Inflammatory macrophage treated with lipopolysaccharide for 1 hour (primary cell): ENCODE measurements around the gene OR2T35.
"Not testable (repeated sequence)": the region's sequence is repeated elsewhere in the genome, so short reads cannot be mapped to it uniquely, and the experiment has no call there.

ENCODE experiments used
- DNase-seq, 2 donors: peaks; one replicate each; pipeline ENCODE4 v3.0.0-alpha.2; 2020 to 2022

The OR2T35 gene, protein sequence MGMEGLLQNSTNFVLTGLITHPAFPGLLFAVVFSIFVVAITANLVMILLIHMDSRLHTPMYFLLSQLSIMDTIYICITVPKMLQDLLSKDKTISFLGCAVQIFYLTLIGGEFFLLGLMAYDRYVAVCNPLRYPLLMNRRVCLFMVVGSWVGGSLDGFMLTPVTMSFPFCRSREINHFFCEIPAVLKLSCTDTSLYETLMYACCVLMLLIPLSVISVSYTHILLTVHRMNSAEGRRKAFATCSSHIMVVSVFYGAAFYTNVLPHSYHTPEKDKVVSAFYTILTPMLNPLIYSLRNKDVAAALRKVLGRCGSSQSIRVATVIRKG

DNA sequence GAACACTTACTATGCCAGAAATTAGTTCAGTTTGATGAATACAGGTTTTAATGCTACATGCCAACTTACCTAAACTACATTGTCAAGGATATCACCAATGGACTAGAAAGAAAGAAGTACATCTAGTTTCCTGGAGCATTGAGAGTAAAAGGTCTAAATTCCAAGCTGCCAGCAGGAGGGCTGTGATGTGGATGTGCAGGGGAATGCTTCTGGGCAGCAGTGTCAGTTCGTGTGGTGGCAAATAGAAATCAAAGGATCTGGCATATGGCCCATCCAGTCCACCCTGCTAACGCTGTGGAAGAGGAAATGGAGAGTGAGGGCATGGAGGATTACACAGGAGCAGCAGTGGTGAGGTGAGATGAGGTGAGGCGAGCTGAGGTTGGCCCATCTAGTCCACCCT, at the start of gene OR2T35:
OR2T35 (minus strand) TSS at position 101 of the 400 bp plus-strand sequence. CDS start 6,020 bp downstream, outside the sequence.
- DNase-seq, result not testable (repeated sequence)

DNA sequence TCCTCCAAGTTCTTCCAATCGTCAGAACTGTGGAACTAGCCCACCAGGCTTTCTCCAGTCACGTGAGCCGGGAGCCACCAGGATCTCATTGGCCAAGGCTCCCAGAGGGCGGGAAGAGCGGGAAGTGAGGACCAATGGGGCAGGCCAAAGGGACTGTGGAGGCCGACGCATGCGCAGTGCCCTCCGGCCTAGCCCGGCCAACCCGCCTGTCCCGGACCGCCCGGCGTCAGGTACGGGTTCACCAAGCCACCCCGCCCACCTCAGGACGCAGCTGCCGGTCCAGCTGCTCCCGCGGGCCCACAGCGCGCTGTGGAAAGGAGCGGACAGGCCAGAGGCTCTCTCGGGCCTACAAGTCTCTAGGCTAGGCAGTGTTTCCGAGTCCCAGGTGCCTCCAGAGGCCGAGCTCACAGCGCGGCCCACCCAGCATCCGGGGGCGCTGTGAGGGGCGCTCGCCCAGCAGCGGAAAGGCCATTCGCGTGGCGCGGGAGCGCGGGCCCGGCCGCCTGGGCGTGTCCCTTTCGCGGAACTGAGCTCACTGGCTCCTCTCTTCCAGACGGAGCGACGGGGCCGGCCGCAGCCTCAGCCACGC, 46.6 kb upstream of the OR2T35 start:
- DNase-seq, result no peak

DNA sequence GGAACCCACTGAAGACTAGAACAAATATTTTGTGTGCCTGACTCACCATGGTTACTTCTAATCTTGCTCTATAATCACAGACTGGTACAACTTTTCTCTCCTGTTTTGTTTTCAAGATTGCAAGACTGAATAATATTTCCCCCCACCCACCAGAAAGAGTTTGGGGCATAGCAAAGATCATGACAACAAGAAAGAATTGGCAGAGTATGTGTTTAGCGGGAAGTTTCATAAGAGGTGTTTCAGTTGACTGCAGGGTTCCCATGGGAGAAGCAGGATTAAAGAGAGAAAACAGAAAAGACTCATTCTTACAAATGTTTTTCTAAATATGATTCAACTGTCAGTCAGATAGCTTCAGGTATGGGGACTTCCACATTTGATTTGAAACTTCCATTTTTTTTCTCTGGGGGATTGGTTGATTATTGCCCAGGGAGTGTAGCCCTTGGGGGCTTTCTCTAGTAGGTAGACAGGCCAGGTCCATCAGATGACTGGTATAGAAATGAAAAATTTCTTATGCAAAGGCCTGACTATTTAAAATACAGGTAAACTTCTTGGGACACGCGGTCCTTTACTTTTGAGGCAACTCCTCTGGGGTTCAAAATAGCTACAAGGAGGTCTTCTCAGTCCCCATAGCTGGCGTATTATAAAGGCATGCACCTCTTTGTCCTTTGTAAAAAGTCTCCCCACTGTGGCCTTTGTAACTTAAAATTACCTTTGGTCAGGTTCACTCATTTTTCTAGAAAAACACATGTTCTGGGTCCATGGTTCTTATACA, 43.6 kb upstream of the OR2T35 start:
- DNase-seq, result no peak

DNA sequence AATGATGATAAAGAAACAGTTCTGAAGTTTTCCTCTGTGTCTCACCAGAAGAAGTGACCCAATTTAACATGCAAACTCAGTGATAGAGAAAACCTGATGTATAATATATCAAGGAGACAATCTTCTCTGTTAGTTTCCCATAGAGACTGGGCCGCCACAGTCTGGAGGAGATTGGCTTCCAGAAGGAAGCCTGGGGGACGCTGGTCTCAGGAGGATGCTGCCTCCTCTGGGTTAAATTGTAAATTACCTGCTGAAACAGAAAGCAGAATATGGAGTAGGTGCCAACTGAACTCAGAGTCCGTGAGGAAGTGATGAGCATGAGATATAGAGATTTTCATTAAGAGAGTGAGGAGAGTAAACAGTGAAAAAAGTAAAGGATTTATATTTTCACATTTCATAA, 41.7 kb upstream of the OR2T35 start:
- peak in 1 of 2 donors; percentile 20 for DNase-seq

DNA sequence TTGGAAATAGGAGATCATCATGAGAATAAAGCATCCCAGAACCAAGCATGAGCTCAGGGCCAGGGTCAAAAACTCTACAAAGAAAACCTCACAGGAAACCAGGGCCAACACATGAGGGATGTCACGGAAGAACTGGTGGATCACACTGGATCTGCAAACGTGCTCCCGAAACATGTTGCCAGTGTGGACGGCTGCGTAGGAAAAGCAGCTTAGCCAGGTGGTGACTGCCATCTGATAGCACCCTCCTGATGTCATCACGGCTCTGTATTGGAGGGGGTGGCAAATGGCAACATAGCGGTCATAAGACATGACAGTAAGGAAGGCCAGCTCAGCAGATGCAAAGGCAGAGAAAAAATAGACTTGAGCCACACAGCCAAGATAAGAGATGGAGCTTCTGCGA, 36.6 kb upstream of the OR2T35 start:
- no peak for DNase-seq

DNA sequence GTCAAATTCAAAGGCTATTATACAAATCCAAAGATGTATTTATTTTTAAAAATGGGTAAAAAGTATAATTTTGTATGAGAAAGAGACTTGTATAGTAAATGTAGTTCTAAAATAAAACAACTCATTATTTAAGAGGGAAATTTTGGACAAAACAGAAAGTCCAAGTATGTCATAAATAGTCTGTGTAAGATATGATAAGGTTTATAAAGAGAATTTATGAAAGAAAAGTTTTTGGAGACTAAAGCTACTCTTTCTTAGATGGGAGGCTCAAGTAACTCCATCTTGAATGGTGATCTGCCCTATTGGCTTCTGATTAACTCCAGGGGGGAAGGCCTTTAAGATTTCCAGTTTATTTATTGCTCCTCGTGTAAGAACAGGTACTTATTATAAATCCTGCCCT, 24.9 kb upstream of the OR2T35 start:
- no peak for DNase-seq

DNA sequence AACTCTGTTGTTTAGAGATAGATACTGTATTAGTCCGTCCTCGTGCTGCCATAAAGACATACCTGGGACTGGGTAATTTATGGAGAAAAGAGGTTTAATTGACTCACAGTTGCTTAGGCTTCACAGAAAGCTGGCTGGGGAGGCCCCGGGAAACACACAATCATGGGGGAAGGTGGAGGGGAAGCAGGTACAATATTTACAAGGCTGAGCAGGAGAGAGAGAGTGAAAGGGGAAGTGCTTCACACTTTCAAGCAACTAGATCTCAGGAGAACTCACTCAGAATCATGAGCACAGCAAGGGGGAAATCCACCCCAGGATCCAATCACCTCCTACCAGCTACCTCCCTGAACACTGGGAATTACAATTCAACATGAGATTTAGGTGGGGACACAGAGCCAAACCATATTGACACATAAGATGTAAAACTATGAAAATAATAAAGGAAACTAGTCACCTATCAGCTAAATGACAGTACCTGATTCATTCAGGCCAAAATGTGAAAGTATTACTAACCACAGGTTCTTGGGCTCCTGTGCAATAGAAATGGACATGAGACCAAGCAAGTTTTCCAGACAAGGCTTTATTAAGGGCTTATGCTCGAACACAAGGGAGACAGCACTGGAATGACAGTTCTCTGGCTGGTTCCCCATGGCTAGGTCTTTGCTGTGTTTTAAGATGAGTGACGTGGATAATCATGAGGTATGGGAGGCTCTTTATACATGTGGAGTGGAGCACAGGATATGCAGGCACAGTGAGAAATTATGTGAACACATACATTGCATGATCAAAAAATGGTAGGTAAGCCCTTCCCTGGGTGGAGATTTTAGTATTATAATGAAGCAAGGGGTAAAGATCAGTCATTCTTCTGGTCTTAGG, 18.6 kb upstream of the OR2T35 start:
- not testable (repeated sequence) for DNase-seq

DNA sequence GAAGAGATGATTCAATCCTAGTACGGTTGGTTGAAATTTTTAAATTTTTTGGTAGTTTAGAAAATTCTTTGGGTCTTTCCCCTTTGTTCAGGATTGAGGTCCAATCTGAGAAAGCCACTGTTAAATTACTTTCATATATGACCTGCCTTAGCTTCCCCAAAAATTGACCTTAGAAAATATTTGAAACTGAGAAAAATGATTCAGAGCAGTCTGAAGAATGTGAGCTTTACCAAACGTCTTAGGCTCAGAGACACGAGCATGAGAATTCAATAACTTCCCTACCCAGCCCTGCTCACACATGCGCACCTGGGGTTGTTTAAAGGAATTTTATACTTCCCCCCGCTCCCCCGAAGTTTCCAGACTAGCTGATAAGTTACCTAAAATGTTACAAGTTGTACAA, 11.7 kb upstream of the OR2T35 start:
- not testable (repeated sequence) for DNase-seq

DNA sequence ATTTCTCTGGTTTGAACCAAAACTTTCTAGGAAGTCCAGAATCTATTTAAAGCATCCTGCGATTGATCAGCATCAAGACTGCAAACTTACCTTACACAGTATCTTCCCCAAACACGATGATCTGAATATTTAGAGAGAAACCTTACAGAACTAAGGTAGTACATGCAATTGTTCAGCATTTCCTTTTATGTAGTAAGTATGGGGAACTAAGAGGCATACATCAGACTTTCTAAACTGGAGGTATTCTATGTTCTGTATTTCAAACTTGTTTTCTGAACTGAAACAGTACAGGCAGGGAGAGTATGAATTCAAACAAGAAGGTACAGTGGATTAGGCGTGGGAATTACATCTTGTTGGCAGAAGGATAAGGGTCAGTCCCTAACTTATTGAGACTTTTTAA, 10.3 kb upstream of the OR2T35 start, which contains the start of gene OR2T27:
OR2T27 (minus strand) TSS at position 175 of the 400 bp plus-strand sequence. CDS start 4,644 bp downstream, outside the sequence.
- DNase-seq, result not testable (repeated sequence)

DNA sequence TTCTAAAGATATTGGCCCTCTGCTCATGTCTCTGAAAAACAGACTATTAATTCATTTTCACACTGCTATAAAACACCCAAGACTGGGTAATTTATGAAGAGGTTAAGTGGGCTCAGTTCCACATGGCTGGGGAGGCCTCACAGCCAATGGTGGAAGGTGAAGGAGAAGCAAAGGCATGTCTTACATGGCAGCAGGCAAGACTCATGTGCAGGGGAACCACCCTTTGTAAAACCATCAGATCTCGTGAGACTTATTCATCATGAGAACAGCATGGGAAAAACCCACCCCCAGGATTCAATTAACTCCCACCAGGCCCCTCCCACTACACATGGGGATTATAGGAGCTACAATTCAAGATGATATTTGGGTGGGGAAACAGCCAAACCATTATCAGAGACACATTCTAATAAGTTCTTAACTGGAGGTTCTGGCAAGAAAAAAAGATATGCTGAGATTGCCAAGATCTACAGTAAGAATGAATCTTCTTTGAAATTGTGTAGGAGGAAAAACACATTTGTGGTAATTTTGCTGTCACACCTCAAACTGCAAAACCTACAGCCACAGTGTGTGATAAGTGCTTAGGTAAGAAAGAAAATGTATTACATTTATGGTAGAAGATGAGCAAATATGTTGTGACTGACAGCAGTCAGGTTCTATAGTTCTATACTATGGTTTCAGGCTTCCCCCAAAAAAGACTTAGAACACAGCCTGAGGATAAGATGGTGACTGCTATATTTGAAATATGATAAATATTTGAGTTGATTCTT, 3.9 kb upstream of the OR2T35 start:
- DNase-seq, result not testable (repeated sequence)

DNA sequence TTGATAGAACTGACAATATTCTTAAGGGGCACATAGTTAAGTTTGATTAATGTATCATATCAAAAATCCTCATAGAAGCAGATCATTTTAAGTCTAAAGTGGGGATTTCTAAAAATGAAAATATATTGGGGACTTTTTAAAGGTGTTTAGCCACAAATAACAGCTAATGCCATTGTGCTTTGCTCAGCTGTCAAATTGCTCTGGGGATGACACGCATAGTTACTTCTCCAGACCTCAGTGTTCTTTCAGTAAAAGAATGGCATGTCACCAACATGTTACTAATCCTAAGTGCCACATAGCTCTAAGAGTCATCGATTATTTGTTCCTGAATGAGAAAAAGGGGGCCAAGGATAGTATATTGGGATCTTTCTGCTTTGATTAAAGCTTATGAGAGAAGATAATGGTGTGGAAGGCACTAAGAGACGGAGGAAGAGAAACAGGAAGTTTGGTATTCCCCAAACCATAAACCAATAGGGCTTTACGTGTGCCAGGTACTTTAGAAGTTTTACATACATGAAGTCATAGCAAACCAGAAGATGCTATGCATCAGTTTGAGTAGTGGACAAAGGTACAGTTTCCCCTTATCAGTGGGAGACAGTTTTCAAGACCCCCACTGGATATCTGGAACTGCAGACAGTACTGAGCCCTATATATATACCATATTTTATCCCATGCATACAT, 2.0 kb downstream of the OR2T35 start:
- not testable (repeated sequence) for DNase-seq

DNA sequence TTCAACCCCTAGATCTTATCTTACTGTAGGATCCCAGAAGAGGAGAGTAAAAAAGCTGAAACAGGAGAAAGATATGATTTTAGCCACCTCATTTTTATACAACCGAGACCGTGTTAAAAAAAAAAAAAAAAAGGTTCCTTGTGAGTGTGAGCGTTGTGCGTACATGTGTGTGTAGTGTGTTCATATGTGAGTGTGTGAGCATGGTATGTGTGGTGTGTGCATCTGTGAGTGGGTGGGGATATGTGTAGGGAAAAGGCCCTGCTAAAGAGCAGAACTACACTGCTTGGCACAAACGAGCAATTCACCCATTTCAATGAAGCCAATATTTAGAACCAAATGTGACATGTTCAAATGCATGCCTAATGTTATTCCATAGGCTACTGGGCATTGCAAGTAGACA, 3.5 kb downstream of the OR2T35 start:
- not testable (repeated sequence) for DNase-seq

DNA sequence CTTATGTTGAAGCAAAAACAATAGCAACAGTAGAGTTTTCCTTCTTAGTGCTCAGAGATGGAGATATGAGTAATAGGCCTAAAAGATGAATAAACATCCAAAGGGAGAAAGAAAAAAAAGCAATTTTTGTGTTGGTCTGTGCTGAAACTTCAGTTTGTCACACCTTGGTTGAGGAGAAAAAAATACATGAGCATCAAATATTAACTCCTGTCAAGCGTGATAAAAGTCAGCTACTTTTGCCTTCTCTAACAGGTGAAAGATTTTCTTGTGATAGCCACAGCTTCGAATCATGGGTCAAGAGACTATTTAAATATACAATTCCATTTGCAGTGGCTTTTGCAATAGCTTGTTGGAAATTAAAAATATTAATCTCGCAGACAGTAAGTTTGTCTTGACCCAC, 4.2 kb downstream of the OR2T35 start:
- DNase-seq, result not testable (repeated sequence)

DNA sequence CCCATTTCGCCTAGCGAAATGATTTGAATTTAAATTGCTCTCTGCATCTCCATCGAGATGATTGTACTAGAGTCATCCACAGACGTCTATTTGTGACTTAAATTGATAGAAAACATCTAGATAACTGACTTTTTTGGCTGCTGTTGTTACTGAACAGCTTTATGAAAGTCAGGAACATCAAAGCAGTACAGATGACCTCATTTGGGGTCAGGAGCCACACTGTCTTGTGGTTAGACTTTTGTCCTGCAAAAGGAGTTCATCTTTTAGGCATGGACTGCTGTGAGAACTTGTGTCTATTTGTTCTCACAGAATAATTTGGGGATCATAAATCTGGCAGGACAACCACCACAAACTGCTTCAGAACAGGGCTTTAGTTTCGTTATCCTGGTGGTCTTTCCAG, 5.4 kb downstream of the OR2T35 start:
- not testable (repeated sequence) for DNase-seq

DNA sequence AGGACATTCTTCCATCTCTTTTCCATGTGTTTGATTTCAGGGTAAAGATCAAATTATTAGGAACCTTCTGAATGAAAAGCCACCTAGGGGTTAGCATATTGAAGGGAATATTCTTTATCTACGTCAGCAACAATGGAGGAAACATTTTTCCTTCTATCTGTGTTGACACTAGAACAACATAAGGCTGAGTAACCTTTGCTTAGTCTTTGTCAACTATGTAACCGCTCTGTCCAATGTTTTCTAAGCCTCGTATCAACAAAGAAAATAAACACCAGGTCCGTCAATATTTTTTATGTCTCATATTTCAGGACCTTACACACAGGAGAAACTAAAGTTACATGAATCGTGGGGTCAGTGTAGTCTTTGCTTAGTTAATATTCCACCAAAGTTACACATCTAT, 8.5 kb downstream of the OR2T35 start:
- DNase-seq, result not testable (repeated sequence)

DNA sequence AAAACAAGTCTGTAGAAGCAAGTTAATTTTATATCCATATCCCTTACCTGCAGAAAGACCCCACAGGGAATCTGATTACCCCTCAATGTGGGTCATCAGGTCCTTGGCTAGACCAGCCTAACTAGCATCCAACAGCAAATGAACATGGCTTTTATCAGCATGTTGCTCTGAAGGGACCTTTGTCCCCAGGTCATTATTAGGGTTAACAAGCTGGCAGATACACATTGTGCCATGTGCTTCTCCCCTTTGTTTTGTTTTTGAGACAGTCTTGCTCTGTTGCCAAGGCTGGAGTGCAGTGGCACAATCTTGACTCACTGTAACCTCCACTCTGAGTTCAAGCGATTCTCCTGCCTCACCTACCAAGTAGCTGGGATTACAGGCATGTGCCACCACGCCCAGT, 10.1 kb downstream of the OR2T35 start, which contains the start of gene OR2T11:
OR2T11 (minus strand) TSS at position 101 of the 400 bp plus-strand sequence. CDS start 7,963 bp downstream, outside the sequence.
- not testable (repeated sequence) for DNase-seq

DNA sequence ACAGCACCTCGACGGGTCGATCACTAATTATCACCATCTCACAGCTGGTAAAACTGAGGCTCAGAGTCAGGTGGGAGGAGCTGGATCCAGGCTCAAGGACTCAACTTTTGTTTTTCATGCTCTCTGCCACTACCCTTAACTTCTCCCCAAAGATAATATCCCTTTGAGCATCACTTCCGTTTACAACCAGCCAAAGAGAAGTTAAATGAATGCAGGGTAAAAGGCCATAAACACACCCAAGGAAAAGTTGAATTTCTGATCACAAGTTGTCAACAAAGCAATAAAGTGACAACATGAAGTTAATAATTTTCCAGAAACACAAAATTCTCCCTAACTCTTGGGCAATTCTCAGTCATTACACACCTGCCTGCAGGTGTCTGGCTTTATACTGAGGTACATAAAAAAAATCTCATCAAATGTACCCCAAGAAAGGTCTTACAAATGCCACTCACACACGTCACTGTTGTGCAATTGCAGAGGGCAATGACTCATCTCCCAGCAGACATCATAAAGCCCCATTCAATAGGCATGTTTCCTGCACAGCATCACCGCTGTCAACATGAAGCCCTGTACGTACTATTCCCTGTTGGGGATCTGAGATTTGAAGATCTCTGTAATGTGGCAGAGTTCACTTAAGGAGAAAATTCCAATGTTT, 13.6 kb downstream of the OR2T35 start:
- peak; percentile 26 to 38 for DNase-seq

DNA sequence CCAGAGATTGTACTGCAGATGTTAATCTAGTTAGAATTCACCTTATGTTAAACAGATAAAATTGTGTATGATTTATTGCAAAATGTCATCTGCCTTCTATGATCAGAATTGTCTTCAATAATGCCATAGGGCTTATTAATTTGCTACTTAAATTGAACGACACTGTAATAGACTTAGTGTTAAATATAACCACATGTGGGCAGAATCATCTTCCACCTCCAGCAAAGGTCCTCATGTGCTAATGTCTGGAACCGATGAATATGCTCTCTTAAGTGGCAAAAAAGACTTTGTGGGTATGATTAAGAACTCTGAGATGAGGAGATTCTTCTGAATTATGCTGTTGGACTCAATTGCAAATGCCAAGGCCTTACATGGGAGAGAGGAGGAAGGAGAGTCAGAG, 14.5 kb downstream of the OR2T35 start:
- no peak for DNase-seq

DNA sequence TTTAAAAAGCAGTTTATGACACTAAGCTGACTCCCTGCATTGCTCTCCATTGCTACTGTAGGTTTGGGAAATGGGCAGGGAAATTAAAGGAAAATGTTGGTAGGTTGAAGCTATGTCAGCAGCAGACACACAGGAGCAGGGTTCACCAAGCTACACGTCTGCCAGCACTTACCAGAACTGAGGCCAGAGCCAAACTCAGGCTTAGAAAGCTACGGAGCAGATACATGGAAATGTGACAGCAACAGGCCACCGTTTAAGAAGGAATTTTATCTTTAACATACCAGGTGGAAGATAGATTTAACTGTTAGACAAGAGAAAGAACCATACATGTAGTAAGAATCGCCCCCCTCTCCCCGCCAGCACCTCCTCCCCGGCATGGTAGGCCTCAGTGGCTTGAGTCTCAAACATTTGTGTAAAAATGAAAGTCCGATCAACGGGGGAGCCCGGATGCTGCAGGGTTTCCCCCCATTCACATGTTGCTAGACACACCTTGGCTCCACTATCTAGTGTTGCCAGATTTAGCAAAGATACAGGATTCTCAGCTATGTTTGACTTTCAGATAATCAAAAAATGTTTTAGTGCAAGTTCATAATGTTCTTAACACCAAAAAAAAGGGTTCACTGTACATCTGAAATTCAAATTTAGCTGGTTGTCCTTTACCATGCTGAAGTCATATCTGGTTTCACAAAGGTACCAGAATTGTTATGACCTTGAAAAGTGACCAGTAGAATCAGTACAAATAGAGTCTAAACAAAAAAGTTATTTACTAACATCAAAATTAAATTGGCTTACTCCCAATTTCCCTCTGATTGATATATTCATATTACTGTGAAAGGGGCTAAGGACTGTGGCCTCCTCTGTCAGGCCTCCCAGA, 16.9 kb downstream of the OR2T35 start:
- DNase-seq, result no peak
